ENCODE results near the gene VPS11. TPM values are rescaled to one million over a fixed set of nuclear protein-coding genes. Genes with fewer than 3 reads are reported as not detected.

The VPS11 gene
- total RNA-seq, 1 experiment from 2014 or later, result 48.7 TPM

GRCh38 chr11:119100246-119100970 lies 32.8 kb downstream of the VPS11 start:
- H3K9ac ChIP-seq (ENCODE audit: low read length), result peak overlapping the region; percentile 84
- H2AFZ ChIP-seq (ENCODE audit: low read length), result peak overlapping the region; percentile 83
- CTCF ChIA-PET, result no interaction called here
- intact Hi-C loops (cut with micrococcal nuclease), result loop anchor here (2.0 kb wide), 2 partner anchors 16 to 20 kb away; partner anchors contain the start of genes HINFP and HMBS
- ATAC-seq (0 out of 2 replicates have a peak, but pooled peaks have one; percentile 1), DNase-seq (peak; percentile 76)
- no peaks in the 10 kb centered on the region for H3K27me3 ChIP-seq (ENCODE audit: low read length)
- H4K20me1 ChIP-seq (ENCODE audit: low read length), result no peaks in the 10 kb centered on the region
- BruUV-seq (replicated peaks), result no TSS peak
- no peaks in the 10 kb centered on the region for H3K9me2 ChIP-seq (replicated peaks; ENCODE audit: low read length)
- peaks cover 23% of the 10 kb centered on the region for H3K4me1 ChIP-seq (ENCODE audit: insufficient read depth, low read length)
- H3K4me2 ChIP-seq (ENCODE audit: low read length), result peak overlapping the region; percentile 96
- no peaks in the 10 kb centered on the region for H3K9me3 ChIP-seq (ENCODE audit: low read length)
- no peaks in the 10 kb centered on the region for H3F3A ChIP-seq (ENCODE audit: low read length, unreplicated experiment)
- TF ChIP-seq, protein P1, sequence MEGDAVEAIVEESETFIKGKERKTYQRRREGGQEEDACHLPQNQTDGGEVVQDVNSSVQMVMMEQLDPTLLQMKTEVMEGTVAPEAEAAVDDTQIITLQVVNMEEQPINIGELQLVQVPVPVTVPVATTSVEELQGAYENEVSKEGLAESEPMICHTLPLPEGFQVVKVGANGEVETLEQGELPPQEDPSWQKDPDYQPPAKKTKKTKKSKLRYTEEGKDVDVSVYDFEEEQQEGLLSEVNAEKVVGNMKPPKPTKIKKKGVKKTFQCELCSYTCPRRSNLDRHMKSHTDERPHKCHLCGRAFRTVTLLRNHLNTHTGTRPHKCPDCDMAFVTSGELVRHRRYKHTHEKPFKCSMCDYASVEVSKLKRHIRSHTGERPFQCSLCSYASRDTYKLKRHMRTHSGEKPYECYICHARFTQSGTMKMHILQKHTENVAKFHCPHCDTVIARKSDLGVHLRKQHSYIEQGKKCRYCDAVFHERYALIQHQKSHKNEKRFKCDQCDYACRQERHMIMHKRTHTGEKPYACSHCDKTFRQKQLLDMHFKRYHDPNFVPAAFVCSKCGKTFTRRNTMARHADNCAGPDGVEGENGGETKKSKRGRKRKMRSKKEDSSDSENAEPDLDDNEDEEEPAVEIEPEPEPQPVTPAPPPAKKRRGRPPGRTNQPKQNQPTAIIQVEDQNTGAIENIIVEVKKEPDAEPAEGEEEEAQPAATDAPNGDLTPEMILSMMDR (conservative IDR thresholded peaks at IDR 0.05; ENCODE audit: low read depth, low read length), result peak; percentile 92
- TF ChIP-seq EZH2phosphoT487 (IDR thresholded peaks at IDR 0.05; ENCODE audit: borderline replicate concordance, low read length) (no peak), EZH2 (IDR thresholded peaks at IDR 0.05; ENCODE audit: low read length, unreplicated experiment) (no peak)
- H3K27ac ChIP-seq (ENCODE audit: low read length), result 0 out of 2 replicates have a peak overlapping the region, but pooled peaks have one; percentile 84
- POLR2A ChIA-PET (ENCODE audit: unreplicated experiment), result no interaction called here
- H3K4me3 ChIP-seq (ENCODE audit: low read length), result peak overlapping the region; percentile 89
- H3K36me3 ChIP-seq (ENCODE audit: low read depth, low read length), result peaks cover 24% of the 10 kb centered on the region
- peaks cover 37% of the 10 kb centered on the region for H3K79me2 ChIP-seq (ENCODE audit: low read length)

GRCh38 chr11:119100994-119101758 lies 33.6 kb downstream of the VPS11 start:
- intact Hi-C loops (cut with micrococcal nuclease), result loop anchor here (2.0 kb wide), 2 partner anchors 16 to 20 kb away; partner anchors contain the start of genes HINFP and HMBS
- Histone ChIP-seq H3K4me2 (ENCODE audit: low read length) (peak overlapping the region; percentile 96), H3K9me2 (replicated peaks; ENCODE audit: low read length) (no peaks in the 10 kb centered on the region), H4K20me1 (ENCODE audit: low read length) (no peaks in the 10 kb centered on the region), H2AFZ (ENCODE audit: low read length) (peak overlapping the region; percentile 83), H3K4me3 (ENCODE audit: low read length) (peak overlapping the region; percentile 89), H3F3A (ENCODE audit: low read length, unreplicated experiment) (no peaks in the 10 kb centered on the region), H3K36me3 (ENCODE audit: low read depth, low read length) (peaks cover 24% of the 10 kb centered on the region), H3K27me3 (ENCODE audit: low read length) (no peaks in the 10 kb centered on the region), H3K9ac (ENCODE audit: low read length) (peak overlapping the region; percentile 84), H3K4me1 (ENCODE audit: insufficient read depth, low read length) (peaks cover 18% of the 10 kb centered on the region), H3K79me2 (ENCODE audit: low read length) (peaks cover 37% of the 10 kb centered on the region), H3K27ac (ENCODE audit: low read length) (peak overlapping the region; percentile 84), H3K9me3 (ENCODE audit: low read length) (no peaks in the 10 kb centered on the region)
- ATAC-seq (peak; percentile 21), DNase-seq (no peak)
- POLR2A ChIA-PET (ENCODE audit: unreplicated experiment), result interaction anchor here (0.5 to 1.4 kb wide), 7 partner anchors 16 to 422 kb away, joined by 3 to 18 read pairs (median 7); partner anchors contain the start of genes ABCG4, C1QTNF5, HINFP and HMBS
- TSS peak; percentile 63 for BruUV-seq (replicated peaks)
- CTCF ChIA-PET, result interaction anchor here (0.6 to 1.7 kb wide), 5 partner anchors 20 to 662 kb away, joined by 4 to 10 read pairs (median 8); partner anchors contain the start of genes HINFP and HYOU1
- TF ChIP-seq, protein P1 (conservative IDR thresholded peaks at IDR 0.05; ENCODE audit: low read depth, low read length), result no peak
- TF ChIP-seq EZH2phosphoT487 (IDR thresholded peaks at IDR 0.05; ENCODE audit: borderline replicate concordance, low read length) (no peak), EZH2 (IDR thresholded peaks at IDR 0.05; ENCODE audit: low read length, unreplicated experiment) (no peak)

Measured in PC-3 (cell line).